Panc1 (cell line): Measurements from ENCODE around the gene CCDC169.

Source experiments
- POLR2AphosphoS5 ChIP-seq: IDR thresholded peaks from 2 replicates; pipeline ENCODE4 v1.6.1; 2012; ENCODE audit warnings: mild to moderate bottlenecking, low read depth, low read length, moderate library complexity
- SIN3A ChIP-seq: IDR thresholded peaks from 2 replicates; pipeline ENCODE4 v1.6.1; 2012; ENCODE audit warnings: low read depth, mild to moderate bottlenecking, low read length, moderate library complexity, borderline replicate concordance; ENCODE audit not compliant: insufficient read depth
- TCF7L2 ChIP-seq: IDR thresholded peaks from 2 replicates; pipeline ENCODE4 v1.6.1; 2011; ENCODE audit warnings: mild to moderate bottlenecking, low read depth, low read length, inconsistent platforms
- TF ChIP-seq, protein P1 (sequence below): fragments of 450-650 bp; IDR thresholded peaks from 2 replicates; pipeline ENCODE4 v1.5.1; 2017; ENCODE audit warnings: mild to moderate bottlenecking
- TF ChIP-seq, protein P2 (sequence below), 2 experiments: IDR thresholded peaks; 2 replicates each; pipeline ENCODE4 v1.6.1; 2011 to 2012; ENCODE audit warnings: low read depth in 2 of 2, control low read depth in 1 of 2, low read length in 1 of 2, mild to moderate bottlenecking in 1 of 2, moderate library complexity in 1 of 2; ENCODE audit not compliant: insufficient read depth in 1 of 2

DNA sequence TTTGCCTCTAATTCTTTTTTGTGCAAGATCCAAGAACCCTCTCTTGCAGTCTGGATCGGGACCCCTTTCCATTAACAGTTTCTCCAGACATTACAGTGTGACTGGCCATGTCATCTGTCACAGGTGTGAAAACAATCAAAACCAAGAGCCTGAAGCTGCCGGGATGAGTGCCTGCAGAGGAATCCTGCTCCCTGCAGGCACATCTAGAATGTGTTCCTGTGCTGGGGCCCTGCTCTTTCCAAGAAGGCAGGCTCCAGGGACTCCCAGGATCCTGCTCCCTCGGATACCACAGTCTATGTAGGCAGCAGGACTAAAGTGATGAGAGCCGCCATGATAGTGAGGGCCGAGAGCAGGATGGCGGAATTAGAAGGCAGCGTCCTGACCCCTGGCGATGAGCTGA lies 38.8 kb downstream of the CCDC169 start:
- TF ChIP-seq, protein P1, sequence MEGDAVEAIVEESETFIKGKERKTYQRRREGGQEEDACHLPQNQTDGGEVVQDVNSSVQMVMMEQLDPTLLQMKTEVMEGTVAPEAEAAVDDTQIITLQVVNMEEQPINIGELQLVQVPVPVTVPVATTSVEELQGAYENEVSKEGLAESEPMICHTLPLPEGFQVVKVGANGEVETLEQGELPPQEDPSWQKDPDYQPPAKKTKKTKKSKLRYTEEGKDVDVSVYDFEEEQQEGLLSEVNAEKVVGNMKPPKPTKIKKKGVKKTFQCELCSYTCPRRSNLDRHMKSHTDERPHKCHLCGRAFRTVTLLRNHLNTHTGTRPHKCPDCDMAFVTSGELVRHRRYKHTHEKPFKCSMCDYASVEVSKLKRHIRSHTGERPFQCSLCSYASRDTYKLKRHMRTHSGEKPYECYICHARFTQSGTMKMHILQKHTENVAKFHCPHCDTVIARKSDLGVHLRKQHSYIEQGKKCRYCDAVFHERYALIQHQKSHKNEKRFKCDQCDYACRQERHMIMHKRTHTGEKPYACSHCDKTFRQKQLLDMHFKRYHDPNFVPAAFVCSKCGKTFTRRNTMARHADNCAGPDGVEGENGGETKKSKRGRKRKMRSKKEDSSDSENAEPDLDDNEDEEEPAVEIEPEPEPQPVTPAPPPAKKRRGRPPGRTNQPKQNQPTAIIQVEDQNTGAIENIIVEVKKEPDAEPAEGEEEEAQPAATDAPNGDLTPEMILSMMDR, result no peak
- no peak for TF ChIP-seq POLR2AphosphoS5
- no peak for TF ChIP-seq TCF7L2
- TF ChIP-seq SIN3A, result no peak
- TF ChIP-seq, protein P2, sequence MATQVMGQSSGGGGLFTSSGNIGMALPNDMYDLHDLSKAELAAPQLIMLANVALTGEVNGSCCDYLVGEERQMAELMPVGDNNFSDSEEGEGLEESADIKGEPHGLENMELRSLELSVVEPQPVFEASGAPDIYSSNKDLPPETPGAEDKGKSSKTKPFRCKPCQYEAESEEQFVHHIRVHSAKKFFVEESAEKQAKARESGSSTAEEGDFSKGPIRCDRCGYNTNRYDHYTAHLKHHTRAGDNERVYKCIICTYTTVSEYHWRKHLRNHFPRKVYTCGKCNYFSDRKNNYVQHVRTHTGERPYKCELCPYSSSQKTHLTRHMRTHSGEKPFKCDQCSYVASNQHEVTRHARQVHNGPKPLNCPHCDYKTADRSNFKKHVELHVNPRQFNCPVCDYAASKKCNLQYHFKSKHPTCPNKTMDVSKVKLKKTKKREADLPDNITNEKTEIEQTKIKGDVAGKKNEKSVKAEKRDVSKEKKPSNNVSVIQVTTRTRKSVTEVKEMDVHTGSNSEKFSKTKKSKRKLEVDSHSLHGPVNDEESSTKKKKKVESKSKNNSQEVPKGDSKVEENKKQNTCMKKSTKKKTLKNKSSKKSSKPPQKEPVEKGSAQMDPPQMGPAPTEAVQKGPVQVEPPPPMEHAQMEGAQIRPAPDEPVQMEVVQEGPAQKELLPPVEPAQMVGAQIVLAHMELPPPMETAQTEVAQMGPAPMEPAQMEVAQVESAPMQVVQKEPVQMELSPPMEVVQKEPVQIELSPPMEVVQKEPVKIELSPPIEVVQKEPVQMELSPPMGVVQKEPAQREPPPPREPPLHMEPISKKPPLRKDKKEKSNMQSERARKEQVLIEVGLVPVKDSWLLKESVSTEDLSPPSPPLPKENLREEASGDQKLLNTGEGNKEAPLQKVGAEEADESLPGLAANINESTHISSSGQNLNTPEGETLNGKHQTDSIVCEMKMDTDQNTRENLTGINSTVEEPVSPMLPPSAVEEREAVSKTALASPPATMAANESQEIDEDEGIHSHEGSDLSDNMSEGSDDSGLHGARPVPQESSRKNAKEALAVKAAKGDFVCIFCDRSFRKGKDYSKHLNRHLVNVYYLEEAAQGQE (IDR thresholded peaks at IDR 0.05; ENCODE audit: insufficient read depth in 1 of 2, low read depth in 2 of 2, low read length in 1 of 2), result no peak
